ENCODE data around the gene AIPL1.

DNA sequence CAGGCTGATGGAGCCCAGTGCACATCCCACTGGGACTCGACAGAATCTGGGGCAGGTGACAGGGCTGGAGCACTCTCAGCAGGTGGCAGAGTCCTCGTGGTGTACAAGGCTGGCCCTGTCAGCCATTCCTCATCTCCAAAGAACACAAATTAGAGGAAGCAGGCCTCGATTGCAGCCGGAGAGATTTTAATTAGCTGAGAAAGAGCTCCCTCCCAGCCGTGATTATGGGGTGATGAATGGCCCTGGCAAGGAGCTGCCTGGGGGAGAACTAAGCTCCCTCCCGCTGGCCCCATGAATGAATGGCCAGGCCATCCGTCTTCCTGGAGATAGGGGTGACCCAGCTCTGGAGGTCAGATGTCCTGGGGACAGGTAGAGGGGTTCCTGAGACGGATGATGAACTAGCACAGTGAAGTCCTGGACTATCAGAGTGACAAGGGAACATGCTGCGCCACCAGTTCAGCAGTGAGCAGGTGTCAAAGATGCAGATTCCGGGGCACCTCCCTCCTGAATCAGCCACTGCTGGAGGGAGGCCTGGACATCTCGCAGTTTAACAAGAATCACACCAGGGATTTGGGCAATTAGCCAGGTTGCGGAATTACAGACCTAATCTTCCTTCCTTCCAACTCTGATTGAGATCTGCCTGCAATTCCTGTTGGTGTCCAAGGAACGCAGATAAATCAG is 44.8 kb upstream of the AIPL1 start:
- TF ChIP-seq, protein P1, sequence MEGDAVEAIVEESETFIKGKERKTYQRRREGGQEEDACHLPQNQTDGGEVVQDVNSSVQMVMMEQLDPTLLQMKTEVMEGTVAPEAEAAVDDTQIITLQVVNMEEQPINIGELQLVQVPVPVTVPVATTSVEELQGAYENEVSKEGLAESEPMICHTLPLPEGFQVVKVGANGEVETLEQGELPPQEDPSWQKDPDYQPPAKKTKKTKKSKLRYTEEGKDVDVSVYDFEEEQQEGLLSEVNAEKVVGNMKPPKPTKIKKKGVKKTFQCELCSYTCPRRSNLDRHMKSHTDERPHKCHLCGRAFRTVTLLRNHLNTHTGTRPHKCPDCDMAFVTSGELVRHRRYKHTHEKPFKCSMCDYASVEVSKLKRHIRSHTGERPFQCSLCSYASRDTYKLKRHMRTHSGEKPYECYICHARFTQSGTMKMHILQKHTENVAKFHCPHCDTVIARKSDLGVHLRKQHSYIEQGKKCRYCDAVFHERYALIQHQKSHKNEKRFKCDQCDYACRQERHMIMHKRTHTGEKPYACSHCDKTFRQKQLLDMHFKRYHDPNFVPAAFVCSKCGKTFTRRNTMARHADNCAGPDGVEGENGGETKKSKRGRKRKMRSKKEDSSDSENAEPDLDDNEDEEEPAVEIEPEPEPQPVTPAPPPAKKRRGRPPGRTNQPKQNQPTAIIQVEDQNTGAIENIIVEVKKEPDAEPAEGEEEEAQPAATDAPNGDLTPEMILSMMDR (IDR thresholded peaks at IDR 0.05): no peak
- no peak for TF ChIP-seq POLR2A (IDR thresholded peaks at IDR 0.05)
